Umbilical cord (tissue), 2 donors: ENCODE results near the gene ZFHX3. TPM values are rescaled to one million over a fixed set of nuclear protein-coding genes. Genes with fewer than 3 reads are reported as not detected.

Experiments used
- DNase-seq: peaks from one replicate; pipeline ENCODE4 v3.0.0-alpha.2; 2015; ENCODE audit warnings: low spot score
- total RNA-seq: library from RNA; depleted of rRNA; stranded (reverse); fragments of >200 nt; gene quantifications from one replicate; pipeline ENCODE4 v1.2.3, GENCODE V29; 2014; ENCODE audit warnings: low replicate concordance; ENCODE audit not compliant: insufficient read depth

The ZFHX3 gene
- total RNA-seq, 1 donor from 2014 or later: 26.7 TPM

DNA sequence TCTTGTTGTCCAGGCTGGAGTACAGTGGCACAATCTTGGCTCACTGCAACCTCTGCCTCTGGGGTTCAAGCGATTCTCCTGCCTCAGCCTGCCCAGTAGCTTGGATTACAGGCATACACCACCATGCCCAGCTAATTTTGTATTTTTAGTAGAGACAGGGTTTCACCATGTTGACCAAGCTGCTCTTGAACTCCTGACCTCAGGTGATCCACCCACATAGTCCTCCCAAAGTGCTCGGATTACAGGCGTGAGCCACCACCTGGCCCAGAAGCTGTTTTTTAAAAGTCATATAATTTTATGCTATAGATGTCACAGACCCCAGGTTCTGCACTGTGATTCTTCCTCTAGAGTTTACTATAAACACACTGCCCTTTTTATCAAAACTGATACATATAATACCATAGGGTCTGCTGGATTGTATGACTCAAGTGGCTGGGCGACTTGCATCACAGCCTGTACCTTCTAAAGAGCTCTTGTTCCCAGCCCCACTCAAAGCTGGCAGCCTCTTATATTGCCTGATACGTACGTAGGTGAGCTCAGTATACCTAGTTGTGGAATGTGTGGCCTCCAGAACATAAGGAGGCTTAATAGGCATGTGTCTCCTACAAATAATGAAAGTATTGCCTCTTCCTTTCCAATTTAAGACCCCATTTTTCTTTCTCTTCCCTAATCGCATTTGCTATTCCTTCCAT is 295.8 kb downstream of the ZFHX3 start:
- no peak for DNase-seq

DNA sequence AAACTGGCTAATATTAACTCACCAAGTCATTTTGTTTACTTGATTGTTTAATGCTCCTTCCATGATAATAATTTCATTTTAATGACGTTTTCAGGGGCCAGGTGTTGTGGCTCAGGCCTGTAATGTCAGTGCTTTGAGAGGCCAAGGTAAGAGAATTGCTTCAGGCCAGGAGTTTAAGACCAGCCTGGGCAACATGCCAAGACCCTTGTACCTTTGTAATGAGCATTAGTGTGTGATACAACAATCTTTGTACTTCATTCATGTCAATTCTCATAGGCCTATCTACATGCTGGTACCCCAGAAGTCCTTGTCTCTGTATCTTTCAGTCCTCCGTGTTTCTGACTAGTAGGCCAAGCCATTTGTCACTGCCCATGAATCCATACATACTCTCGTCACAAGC is 296.9 kb downstream of the ZFHX3 start:
- DNase-seq: no peak

DNA sequence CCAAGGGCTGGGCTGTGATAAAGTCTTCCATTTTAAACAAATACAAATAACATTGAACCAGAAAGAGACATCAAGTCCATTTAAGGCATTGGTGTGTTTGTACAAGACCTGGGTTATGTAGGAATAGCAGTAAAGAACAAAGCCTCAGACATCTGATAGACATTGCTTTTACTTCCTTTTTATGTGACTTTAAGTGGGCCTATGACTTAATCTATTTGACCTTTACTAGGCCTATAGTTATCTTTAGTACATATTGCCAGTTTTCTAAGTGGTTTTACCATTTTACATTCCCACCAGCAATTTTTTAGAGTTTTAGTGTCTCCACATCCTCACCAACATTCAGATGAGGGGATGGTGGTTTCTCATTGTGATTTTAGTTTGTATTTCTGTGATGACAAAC is 298.8 kb downstream of the ZFHX3 start:
- no peak for DNase-seq

DNA sequence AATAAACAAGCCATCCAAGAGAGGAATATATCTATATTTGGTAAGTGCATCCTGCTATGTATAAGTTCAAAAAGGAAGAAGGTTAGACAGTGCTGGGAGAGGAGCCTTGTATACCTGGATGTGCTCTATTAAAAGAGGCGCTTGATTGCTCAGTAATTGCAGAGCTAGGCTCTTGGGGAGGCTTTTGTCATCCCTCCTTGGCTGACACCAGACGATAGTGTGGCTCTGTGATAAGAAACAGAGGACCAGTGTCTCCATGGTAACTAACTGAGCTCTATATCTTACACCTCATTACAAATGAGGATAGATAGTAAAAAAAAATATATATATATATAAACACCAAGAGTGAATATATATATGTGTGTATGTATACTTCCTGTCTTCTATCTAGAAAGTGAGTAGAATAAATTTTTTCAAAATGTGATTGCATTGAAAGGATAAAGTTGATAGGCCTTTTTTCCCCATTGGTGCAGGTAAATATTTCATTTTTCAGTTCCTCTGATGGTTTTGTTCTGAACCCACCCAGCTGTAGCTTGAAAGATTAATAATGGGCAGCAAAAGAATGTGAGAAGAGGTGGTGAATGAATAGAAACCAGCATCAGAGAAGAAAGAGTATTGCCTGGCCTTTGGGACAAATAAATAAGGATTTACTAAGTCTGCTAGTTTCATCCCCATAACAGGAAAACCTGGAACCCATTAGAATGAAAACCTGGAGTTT is 303.7 kb downstream of the ZFHX3 start:
- no peak for DNase-seq

DNA sequence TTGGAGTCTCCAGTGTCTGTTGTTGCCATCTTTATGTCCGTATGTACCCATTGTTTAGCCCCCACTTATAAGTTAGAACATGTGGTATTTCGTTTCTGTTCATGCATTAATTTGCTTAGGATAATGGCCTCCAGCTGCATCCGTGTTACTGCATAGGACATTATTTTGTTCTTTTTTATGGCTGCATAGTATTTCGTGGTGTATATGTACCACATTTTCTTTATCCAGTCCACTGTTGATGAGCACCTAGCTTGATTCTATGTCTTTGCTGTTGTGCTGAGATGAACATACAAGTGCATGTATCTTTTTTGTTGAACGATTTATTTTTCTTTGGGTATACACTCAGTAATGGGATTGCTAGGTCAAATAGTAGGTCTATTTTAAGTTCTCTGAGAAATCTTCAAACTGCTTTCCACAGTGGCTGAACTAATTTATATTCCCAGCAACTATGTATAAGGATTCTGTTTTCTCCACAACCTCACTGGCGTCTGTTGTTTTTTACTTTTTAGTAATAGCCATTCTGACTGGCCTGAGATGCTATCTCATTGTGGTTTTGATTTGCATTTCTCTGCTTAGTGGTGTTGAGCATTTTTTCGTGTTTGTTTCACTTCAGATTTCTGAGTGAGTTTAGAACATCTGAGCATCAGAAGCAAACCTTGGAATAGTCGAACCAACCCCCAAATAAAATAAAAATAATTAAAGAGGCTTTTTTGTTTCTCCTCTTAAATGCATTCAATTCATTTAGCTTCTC is 304.7 kb downstream of the ZFHX3 start:
- no peak for DNase-seq

DNA sequence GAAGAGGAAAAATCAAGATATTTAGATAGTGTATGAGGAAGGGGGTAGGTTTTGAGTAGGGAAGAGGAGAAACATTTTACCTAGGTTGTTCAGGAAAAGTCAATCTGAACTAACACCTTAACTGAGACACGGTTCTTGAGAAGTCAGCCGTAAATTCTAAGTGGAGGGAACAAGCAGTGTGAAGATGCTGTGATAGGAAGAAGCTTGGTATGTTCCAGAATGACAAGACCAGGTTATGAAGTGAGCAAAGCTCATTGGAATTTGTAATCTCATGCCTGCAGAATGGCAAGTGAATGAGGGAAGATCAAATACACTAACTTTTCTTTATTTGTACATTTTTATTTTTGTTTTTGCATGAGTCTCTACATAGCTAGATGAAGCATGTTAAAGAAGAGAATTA is 307.6 kb downstream of the ZFHX3 start:
- no peak for DNase-seq

DNA sequence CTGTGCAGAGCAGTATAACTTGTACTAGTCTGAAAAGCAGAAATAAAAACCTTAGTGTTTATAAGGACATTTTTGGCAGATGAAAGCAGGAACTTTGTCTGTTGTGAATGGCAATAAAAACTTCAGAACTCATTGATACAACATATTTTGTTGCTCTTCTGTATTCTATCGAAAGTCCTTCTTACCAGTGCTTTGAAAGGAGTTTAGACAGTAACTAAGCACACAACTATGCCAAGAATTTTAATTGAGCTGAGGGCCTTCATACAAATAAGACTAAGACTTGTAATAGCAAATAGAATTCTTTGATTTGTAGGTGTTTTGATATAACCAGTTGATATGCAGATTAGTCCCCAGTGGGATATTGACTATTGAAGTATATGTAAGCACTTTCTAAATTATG is 308.4 kb downstream of the ZFHX3 start:
- peak; percentile 28 for DNase-seq

DNA sequence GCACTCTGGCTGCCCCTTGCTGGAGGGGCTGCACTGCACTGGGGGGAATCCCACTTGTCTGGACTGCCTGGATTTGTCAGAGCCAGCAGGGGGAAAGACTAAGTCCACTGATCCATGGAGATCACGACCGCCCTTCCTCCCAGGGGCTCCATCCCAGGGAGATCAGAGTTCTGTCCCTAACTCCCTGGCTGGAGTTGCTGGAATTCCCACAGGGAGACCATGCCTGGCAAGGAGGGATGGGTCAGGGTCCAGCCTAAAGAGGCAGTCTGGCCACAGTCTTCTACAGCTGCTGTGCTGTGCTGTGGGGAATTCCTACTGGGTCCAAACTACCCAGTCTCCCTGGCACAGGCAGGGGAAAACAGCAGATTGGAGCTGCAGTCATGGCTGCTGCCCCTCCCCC is 311.9 kb downstream of the ZFHX3 start:
- DNase-seq: no peak
